ENCODE measurements around the gene AJAP1.

GRCh38 chr1:4687943-4688342 is 33.5 kb downstream of the AJAP1 start:
- TF ChIP-seq SUZ12 (IDR thresholded peaks at IDR 0.05; ENCODE audit: extremely low read depth, insufficient read depth, insufficient read length) (no peak), ZNF274 (IDR thresholded peaks at IDR 0.05; ENCODE audit: low read depth, low read length) (no peak)

Measured in NT2/D1 (cell line).